ENCODE data around the gene EVC2.

Gene EVC2

GRCh38 chr4:5635826-5636195, 72.5 kb downstream of the EVC2 start:
- H4K20me1 ChIP-seq: no peaks in the 10 kb centered on the region
- no peak overlapping the region for H3K4me2 ChIP-seq
- peaks cover 5% of the 10 kb centered on the region; the same call in 1 of the 2 replicates for H3K4me1 ChIP-seq
- H3K4me3 ChIP-seq: no peak overlapping the region
- no peak overlapping the region for H3K9ac ChIP-seq
- H3K36me3 ChIP-seq: peaks cover 74% of the 10 kb centered on the region
- H3K27me3 ChIP-seq: no peaks in the 10 kb centered on the region
- no peak overlapping the region for H3K27ac ChIP-seq
- no peak for TF ChIP-seq Cebpa-rat (IDR thresholded peaks at IDR 0.05)
- H3K9me3 ChIP-seq: 0 out of 2 replicates have a peak, but pooled peaks cover 6% of the 10 kb centered on the region

DNA sequence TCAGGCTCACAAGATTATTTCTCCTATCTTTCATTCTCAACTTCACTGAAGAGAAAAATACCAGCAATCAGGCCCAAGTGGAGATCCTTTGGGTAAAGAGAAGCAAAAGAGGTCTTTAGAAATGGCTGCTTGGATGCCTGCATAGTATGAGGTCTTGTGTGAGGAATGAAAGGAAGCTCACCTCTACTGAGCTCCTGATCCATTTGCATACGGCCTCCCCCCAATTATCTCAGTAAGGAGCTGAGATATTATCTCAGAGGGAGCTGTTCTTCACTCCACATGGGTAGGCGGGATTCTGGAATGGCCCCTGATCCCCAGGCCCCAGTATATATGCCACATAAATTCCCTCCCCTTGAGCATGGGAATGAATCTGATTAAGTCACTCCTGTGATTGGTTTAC, 75.8 kb downstream of the EVC2 start:
- H3K4me1 ChIP-seq: peaks cover 5% of the 10 kb centered on the region; the same call in 1 of the 2 replicates
- H3K4me2 ChIP-seq: no peak overlapping the region
- TF ChIP-seq Cebpa-rat (IDR thresholded peaks at IDR 0.05): no peak
- no peaks in the 10 kb centered on the region for H3K27me3 ChIP-seq
- no peaks in the 10 kb centered on the region for H4K20me1 ChIP-seq
- peaks cover 77% of the 10 kb centered on the region for H3K36me3 ChIP-seq
- H3K27ac ChIP-seq: no peak overlapping the region
- no peak overlapping the region for H3K4me3 ChIP-seq
- H3K9me3 ChIP-seq: 0 out of 2 replicates have a peak, but pooled peaks cover 6% of the 10 kb centered on the region
- no peak overlapping the region for H3K9ac ChIP-seq

GRCh38 chr4:5632066-5632440, 76.3 kb downstream of the EVC2 start:
- no peaks in the 10 kb centered on the region for H4K20me1 ChIP-seq
- no peak overlapping the region for H3K9ac ChIP-seq
- H3K4me2 ChIP-seq: no peak overlapping the region
- no peak for TF ChIP-seq Cebpa-rat (IDR thresholded peaks at IDR 0.05)
- H3K36me3 ChIP-seq: peaks cover 74% of the 10 kb centered on the region
- H3K27ac ChIP-seq: no peak overlapping the region
- peaks cover 4% of the 10 kb centered on the region; the same call in 1 of the 2 replicates for H3K4me1 ChIP-seq
- H3K9me3 ChIP-seq: 0 out of 2 replicates have a peak, but pooled peaks cover 6% of the 10 kb centered on the region
- no peaks in the 10 kb centered on the region for H3K27me3 ChIP-seq
- no peak overlapping the region for H3K4me3 ChIP-seq

GRCh38 chr4:5631352-5632065, 76.8 kb downstream of the EVC2 start:
- no peak overlapping the region for H3K4me2 ChIP-seq
- no peaks in the 10 kb centered on the region for H3K27me3 ChIP-seq
- H3K9ac ChIP-seq: no peak overlapping the region
- no peak for TF ChIP-seq Cebpa-rat (IDR thresholded peaks at IDR 0.05)
- H3K4me1 ChIP-seq: no peaks in the 10 kb centered on the region
- H3K36me3 ChIP-seq: peaks cover 79% of the 10 kb centered on the region
- no peak overlapping the region for H3K27ac ChIP-seq
- 0 out of 2 replicates have a peak, but pooled peaks cover 6% of the 10 kb centered on the region for H3K9me3 ChIP-seq
- H3K4me3 ChIP-seq: no peak overlapping the region
- H4K20me1 ChIP-seq: no peaks in the 10 kb centered on the region

GRCh38 chr4:5630762-5631161, 77.6 kb downstream of the EVC2 start:
- H4K20me1 ChIP-seq: no peaks in the 10 kb centered on the region
- no peak overlapping the region for H3K27ac ChIP-seq
- H3K9me3 ChIP-seq: 0 out of 2 replicates have a peak, but pooled peaks cover 6% of the 10 kb centered on the region
- peaks cover 82% of the 10 kb centered on the region for H3K36me3 ChIP-seq
- H3K4me3 ChIP-seq: no peak overlapping the region
- H3K4me1 ChIP-seq: no peaks in the 10 kb centered on the region
- no peaks in the 10 kb centered on the region for H3K27me3 ChIP-seq
- no peak for TF ChIP-seq Cebpa-rat (IDR thresholded peaks at IDR 0.05)
- no peak overlapping the region for H3K4me2 ChIP-seq
- H3K9ac ChIP-seq: no peak overlapping the region

- Histone ChIP-seq H3K27me3 (no peaks in the 10 kb centered on the region), H3K9ac (no peak overlapping the region), H4K20me1 (no peaks in the 10 kb centered on the region), H3K36me3 (peaks cover 83% of the 10 kb centered on the region), H3K4me3 (no peak overlapping the region), H3K9me3 (0 out of 2 replicates have a peak, but pooled peaks cover 6% of the 10 kb centered on the region), H3K4me2 (no peak overlapping the region), H3K27ac (no peak overlapping the region), H3K4me1 (no peaks in the 10 kb centered on the region)
- TF ChIP-seq Cebpa-rat (IDR thresholded peaks at IDR 0.05): no peak
Measured at GRCh38 chr4:5629542-5629941, 78.8 kb downstream of the EVC2 start.

GRCh38 chr4:5626913-5627312, 81.4 kb downstream of the EVC2 start:
- Histone ChIP-seq H3K27ac (no peak overlapping the region), H3K4me3 (no peak overlapping the region), H3K27me3 (no peaks in the 10 kb centered on the region), H3K36me3 (peaks cover 89% of the 10 kb centered on the region), H4K20me1 (no peaks in the 10 kb centered on the region), H3K9me3 (no peaks in the 10 kb centered on the region), H3K9ac (no peak overlapping the region), H3K4me2 (no peak overlapping the region), H3K4me1 (no peaks in the 10 kb centered on the region)
- no peak for TF ChIP-seq Cebpa-rat (IDR thresholded peaks at IDR 0.05)

- no peak for TF ChIP-seq Cebpa-rat (IDR thresholded peaks at IDR 0.05)
- no peak overlapping the region for H3K4me2 ChIP-seq
- no peaks in the 10 kb centered on the region for H3K9me3 ChIP-seq
- peaks cover 81% of the 10 kb centered on the region for H3K36me3 ChIP-seq
- H4K20me1 ChIP-seq: no peaks in the 10 kb centered on the region
- no peaks in the 10 kb centered on the region for H3K27me3 ChIP-seq
- no peak overlapping the region for H3K9ac ChIP-seq
- H3K4me3 ChIP-seq: no peak overlapping the region
- H3K27ac ChIP-seq: no peak overlapping the region
- no peaks in the 10 kb centered on the region for H3K4me1 ChIP-seq
Measured at GRCh38 chr4:5622596-5622995, 85.8 kb downstream of the EVC2 start.

DNA sequence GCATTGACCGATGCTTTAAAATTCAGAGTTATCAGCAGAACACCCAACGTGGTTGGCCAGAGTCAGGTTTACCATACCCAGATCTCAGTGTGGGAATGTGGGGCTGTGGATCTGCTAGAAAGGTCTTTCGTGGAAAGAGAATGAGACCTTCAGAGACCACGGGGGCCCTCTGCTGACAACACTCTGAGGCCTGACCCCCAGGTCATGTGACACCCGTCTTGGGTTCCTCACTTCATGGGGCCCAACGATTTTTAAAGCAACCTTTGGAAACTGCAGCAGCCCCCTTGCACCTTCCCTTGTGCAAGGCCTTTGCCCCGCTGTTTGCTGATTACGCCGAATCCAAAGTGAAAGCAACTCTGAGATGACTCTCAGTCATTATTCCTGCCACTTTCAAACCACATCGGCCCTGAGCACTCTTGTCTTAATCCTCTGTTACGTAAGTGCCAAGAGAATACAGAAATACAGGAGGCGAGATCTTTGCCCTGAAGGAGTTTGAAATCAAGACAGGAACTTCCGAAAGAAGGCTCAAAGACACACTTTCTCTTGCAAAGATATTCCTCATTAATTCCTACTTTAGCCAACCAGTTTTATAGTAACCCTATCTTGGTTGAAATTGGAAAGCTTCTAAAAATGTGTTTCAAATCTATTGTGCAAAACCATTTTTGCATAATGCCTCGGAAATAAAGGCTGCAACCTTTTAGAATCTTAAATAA, 88.3 kb downstream of the EVC2 start:
- no peaks in the 10 kb centered on the region for H3K27me3 ChIP-seq
- no peak overlapping the region for H3K27ac ChIP-seq
- H3K9ac ChIP-seq: no peak overlapping the region
- no peak overlapping the region for H3K4me2 ChIP-seq
- H3K4me3 ChIP-seq: no peak overlapping the region
- H3K9me3 ChIP-seq: no peaks in the 10 kb centered on the region
- no peaks in the 10 kb centered on the region for H3K4me1 ChIP-seq
- peaks cover 86% of the 10 kb centered on the region for H3K36me3 ChIP-seq
- no peak for TF ChIP-seq Cebpa-rat (IDR thresholded peaks at IDR 0.05)
- no peaks in the 10 kb centered on the region for H4K20me1 ChIP-seq

Measured in BLaER1 (cell line).